Esophagus mucosa (tissue), 1 donor: ENCODE data around the gene PIAS4. TPM values are rescaled to one million over a fixed set of nuclear protein-coding genes. Genes with fewer than 3 reads are reported as not detected.

ENCODE experiments used
- ATAC-seq: fragments of 200-7000 bp; cut with Tn5 transposase; one replicate; pipeline ENCODE4 v1.9.1; 2020
- total RNA-seq: library from RNA; stranded (reverse); gene quantifications from one replicate; pipeline ENCODE4 v1.2.4, GENCODE V29; 2023
- donor health status: DM: yes; HTN: yes; CAD: no.

PIAS4 gene
- total RNA-seq, 1 donor from 2014 or later = 19.3 TPM

DNA sequence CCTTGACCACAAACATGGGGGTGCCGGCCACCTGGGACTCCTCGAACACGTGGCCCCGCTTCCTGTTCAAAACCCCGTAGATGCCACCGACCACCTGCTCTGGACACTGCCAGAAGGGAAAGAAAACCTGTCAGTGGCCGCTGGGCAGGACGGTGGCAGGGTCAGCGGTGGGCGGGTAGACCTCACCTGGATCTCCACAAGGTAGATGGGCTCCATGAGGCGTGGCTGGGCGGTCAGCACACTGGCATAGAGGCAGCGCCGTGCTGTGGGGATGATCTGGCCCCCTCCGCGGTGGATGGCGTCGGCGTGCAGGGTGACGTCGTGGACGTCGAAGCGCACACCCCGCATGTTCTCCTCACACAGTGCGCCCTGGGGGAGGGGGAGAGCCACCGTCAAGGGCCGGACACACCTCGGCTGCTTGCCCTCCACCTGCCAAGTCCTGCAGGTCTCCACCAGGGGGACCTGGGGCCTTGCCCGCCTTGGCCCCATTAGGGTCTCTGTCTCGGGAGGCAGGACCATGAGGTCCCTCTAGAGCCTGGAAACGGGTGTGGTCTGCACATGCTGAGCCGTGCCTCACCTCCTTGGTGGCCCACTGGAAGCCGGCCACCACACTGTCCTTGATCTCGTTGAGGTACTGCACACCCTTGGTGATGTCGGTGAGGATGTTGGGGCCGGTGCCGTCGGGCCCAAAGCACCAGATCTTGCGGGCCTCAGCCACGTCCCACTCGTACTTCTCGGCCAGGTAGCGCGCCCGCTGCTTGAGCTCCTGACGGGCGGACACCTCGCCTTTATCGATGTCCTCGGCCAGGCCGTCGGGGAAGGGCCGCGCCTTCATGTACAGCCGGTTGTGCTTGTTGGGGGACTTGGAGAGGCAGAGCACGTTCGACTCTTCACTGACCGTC is 30.0 kb upstream of the PIAS4 start:
- peak; percentile 0 for ATAC-seq

DNA sequence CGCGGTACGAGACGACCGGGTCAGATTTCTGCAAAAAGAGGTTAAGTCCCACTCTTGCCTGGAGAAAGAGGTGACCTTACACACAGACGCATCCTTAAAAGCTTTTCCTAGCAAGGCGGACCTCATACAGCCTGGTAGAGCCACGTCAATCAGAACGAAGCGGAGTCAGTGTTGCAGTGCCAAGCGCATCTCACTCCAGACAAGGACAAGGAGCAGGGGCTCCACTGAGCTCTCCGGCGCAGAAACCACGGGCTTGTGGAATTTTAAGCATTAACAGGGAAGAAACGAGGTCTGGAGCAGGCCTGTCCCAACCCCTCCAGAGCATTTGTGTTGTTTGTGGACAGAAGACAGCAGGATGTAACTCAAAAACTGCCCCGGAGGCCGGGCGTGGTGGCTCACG is 29.4 kb upstream of the PIAS4 start:
- no peak for ATAC-seq

DNA sequence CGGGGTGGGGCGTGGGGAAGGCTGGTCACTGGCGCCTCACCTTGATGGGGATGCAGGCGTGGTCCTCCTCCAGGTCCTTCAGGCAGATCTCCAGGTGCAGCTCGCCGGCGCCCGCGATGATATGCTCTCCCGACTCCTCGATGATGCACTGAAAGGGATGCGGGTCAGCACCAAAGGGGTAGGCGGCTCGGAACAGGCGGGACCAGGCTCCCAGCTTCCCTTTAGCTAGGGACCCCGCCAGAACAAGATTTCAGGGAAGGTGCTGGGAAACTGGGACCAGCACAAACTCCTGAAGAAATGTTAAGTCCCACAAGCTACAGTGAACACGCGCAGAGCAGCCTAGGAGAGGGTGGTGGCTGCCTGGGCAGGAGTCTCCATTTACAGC is 28.3 kb upstream of the PIAS4 start:
- ATAC-seq = no peak

DNA sequence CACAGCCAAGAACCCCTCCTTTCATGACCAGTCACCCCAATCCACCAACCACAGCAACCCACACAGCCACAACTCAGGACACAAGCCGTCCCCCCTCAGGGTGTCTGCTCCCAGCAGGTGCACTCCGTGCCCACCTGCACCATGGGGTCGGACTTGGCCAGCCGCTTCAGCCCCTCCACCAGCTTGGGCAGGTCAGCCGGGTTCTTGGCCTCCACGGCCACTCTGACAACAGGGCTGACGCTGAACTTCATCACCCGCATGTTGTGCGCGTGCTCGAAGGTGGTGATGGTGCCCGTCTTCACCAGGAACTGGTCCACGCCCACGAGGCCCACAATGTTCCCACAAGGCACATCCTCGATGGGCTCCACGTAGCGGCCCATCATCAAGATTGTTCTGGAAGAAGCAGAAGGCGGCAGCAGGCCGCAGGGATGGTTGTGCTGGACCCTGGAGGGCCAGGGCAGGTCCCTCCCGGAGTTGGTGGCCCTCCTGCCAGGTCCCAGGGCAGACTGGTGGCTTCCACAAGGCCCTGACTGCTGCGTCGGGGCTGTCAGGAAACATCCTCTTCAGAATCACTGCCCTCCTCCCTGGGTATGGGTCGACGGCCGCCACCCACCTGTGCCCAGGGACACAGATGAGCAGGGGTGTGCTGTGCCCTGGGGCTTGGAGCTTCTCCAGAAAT is 27.7 kb upstream of the PIAS4 start:
- ATAC-seq = no peak

DNA sequence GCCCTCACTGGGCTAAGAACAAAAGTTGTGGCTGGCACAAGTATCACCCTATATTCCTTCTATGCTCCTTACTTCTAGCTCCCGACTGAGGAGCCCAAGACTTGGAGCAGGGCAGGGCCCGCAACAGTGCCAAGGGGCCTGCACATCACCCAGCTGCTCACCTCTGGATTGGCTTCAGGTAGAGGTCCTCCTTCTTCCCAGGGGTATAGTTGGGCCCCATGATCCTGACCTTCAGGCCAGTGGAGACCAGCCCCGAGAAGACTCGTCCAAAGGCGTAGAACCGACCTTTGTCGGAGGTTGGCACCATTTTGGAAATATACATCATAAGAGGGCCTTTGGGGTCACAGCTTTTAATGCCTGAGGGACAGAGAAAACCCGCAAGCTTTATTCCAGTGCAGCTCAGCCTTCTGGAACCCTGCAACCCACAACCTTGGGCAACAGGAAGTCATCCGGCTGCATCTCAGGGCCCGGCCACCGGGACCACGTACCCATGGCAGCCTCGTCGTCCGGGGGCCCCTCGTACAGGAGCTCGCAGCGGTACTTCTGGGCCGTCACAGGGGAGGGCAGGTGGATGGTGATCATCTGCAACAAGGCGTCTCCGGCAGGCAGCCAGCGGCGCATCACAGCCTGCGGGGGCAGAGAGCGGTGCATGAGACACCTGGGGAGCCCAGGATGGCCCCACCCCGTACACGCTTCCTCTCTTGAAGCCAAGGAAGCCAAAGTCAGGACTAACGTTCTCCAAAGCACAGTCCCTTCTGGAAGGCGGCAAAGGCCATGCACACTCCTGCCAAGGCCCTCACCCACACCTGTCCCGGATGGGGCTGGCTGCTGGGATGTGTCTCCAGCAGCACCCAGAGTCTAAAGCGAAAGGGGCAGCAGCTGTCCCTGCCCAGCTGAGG is 26.9 kb upstream of the PIAS4 start:
- ATAC-seq = no peak

DNA sequence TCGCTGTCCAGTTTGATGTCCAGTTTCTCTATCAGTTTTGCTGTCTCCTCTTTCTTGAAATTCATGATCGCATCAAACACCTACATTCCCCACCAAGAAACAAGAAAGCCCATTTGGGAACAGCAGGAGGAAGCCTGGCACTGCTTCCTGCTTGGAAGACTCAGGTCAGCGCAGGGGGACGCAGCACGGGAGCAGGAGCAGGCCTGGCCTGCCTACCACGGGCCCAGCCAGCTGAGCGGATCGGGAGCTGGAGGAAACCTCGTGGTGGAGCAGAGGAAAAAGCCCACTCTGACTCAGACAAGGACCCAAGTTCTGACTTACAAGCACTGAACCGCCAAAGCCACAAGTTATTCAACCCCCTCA is 26.2 kb upstream of the PIAS4 start:
- no peak for ATAC-seq

DNA sequence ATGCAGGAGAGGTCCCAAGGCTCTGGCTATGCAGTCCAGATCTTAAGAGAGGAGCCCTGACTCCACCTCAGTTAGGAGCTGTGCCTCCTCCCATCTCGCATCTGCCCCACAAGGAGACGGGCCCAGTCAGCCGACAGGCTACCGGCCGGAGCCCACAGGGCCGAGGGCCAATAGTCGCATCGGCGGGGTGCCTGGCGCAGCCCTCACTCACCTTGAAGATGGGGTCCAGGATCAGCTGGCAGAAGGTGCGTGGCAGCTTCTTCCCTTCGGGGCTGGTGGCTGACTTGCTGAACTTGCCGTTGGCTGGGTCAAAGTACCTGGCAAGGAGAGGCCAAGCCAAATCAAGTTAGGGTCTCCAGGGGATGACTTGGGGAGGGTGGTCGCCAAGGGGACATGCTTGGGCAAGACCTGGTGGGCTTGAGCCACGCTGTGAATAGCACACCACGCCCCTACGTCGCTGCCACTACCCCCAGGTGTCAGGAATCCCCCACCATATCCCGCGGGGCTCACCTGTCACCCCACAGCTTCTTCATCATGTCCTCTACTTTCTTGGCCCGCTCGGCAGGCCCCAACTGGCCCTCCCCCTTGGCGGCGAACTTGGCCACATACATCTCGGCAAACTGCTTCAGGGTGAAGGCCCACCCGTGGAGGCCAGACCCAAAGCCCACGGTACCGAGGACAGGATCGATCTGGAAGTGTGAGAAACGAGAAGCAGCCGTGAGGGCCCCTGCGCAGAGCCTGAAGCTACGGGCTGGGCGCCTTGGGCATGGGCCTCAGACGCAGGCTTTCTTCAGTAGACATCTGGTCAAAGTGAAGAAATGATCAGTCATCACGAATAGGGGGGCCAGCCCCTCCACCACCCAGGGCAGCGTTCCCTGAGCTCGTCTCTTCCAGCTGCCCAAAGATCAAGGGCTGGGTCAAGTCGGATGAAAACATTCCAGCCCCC is 25.5 kb upstream of the PIAS4 start:
- no peak for ATAC-seq

DNA sequence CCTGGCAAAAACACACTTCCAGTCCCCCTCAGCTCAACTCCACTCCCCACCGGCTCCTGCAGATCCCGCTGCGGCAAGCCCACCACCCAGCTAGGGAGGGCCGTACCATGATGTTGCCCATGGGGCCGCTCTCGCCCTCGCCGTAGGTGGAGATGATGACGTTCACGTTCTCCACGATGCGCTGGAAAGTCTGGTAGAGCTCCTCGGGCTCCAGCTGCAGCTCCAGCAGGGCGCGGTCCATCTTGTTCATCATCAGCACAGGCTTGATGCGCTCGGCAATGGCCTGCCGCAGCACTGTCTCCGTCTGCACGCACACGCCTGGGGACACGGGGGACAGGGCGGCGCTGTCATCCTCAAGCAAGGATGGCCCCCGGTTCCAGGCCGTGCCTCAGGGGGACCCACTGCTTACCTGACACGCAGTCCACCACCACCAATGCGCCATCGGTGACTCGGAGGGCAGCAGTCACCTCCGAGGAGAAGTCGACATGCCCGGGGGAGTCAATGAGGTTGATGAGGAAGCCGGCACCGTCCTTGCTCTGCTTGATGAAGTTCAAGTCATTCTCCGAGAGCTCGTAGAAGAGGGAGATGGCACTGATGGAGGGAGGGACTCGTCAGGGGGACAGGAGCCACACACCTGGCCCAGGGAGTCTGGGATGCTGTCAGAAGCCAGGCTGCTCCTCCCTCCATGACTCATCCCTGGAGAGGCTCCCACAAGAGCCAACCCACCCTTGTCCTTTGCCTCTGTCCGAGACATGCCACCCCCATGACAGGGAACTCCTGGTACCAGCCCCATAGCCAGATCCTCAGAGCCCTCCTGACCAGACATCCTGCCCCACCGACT is 24.6 kb upstream of the PIAS4 start:
- peak; percentile 49 for ATAC-seq

DNA sequence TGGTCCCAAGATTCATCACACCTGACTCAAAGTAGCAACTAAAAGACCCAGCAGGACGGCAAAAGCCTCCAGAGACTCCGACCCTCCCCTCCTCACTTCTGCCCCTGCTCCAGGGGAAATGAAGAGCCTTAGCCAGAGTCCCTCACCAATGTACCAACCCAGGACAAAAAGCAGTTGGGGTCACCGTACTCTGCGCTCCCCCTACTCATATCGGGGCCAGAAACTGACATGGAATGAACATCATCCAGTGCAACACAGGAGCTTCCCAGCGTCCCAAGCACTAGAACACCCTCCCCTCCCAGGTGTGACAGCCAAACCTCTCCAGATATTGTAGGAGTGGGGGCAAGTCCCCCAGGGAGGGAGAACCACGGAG is 24.0 kb upstream of the PIAS4 start:
- no peak for ATAC-seq

DNA sequence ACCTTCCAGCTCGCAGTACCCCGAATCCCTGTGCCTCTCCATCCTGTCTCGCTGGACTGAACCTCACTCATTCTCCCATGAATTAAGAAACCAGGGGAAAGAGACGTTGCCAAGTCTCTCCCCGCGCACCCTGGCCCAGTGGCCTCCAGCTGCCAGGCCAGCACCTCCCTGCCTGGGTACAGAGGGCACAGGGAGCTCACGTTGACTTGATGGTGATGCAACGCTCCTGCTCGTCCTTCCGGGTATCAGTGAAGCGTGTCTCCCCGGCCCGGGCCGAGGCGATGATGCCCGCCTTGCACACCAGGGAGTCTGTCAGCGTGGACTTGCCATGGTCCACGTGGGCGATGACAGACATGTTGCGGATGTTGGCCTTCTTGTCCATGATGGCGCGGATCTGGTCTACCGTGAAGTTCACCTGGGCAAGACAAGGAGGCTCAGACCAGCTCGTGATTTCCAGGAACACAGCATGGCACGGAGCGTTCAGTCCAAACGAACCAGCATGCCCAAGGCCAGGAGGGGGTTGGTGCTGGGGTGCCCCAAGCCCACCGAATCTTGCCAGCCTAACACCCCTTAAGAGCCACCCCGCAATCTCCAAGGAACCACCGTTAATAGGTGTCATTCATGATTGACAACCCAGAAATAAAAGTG is 23.5 kb upstream of the PIAS4 start:
- peak; percentile 64 for ATAC-seq

DNA sequence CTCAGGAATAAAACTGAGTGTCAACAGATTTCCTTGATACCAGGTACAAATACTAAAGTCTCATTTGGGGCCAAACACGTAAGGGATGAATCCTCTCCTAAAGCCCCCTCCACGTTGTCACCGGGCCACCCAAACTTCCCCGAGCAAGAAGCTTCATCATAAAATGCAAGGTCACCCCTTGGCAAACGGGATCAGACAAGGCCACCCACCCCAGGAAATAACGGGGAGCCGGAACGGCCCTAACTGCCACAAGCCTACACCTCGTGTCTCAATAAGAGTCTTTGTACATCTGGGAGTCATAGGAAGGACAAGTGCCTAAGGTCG is 23.0 kb upstream of the PIAS4 start:
- ATAC-seq = no peak

DNA sequence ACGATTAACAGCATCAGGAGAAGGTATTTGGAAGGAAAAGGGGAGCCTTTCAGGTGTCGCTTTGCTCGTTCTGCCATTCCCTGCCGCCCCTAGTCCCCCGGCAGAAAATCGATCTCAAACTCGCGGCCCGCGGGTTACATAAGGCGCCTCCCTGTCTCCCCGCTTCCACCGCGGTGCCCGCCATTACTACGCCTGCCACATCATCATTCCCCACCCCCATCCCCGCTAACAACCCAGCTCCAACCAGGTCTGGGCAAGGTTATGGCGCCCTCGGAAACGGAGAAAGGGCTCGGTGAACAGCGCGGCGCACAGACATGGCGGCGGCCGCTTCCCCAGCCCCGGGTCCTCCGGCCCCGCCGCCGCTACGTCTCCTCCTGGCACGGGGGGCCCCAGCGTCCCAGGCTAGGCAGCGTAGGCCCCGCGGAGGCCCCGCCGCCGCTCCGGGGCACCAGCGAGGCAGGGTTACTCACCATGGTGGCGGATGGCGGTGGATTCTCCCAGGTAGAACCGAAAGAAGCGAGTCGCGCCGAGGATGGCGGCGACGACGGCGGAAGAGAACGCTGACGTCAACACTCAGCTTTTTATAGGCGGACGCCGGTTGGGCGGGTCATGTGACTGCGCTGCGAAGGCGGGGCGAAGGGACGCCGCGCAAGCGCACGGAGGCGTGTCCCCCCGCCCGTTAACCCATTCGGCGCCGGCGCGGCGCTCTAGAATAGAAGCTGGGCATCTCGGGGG is 22.5 kb upstream of the PIAS4 start, which contains the start of gene EEF2:
EEF2 (minus strand) TSS at position 556 of the 735 bp plus-strand sequence; CDS start at position 473, 83 bp downstream.
- ATAC-seq = peak; percentile 57

DNA sequence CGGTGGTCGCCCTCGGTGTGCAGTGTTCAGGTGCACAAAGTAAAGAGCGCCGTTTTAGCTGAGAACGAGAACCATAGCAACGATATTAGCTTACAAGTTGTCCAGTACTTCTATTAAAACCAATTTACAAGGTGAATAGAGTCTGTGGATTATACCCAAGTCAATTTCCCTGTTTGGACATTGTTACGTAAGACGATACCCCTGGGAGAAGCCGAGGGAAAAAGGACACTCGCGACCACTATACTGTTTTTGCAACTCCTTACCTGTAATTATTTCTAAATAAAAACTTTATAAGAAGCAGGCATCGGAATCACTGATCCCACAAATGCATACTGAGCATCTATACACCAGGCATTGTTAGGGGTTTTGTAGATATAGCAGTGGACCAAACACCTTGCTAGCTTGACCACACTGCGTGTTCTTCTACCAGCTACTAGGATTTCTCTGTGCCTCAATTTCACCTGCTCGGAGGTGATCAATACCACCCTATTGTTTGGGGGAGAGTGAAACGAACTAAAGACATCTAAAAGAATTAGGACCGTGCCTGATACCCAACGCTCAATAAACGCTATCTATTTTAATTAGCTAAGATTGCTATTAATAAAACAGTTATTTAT is 21.8 kb upstream of the PIAS4 start:
- ATAC-seq = no peak

DNA sequence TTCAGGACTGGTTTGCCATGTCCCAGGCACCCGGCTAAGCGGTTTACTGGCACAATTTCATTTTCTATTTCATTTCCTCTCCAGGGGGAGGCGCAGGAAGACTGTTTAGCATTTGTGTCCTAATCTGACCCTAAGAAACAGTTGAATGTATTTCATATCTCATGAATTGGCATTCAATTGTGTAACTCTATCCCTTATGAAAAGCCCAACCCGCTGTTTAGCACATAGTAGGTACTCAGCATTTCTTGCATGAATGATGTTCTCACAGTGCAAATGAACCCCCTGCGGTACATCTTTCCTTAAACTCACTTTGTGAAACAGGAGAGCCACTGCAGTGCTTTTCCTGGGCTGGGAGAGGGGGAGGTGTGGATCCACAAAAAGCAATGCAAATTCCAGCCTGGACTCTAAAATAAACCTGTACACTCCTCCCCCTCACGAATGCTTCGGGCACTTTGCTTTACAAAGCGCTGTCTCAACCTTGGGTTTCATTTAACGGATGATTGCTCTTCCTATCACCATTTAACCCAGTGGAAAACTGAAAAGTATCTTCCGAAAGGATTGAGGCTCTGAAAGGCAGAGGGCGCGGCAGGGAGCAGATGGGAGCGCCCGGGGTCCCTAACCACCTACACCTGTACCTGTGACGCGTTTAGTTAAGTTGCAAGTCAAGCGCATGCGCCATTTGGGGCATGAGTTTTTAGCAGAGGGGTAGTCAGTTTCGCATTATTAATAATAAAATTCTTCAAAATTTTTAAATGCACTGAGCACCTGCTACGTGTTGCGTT is 21.1 kb upstream of the PIAS4 start:
- ATAC-seq = peak; percentile 4

DNA sequence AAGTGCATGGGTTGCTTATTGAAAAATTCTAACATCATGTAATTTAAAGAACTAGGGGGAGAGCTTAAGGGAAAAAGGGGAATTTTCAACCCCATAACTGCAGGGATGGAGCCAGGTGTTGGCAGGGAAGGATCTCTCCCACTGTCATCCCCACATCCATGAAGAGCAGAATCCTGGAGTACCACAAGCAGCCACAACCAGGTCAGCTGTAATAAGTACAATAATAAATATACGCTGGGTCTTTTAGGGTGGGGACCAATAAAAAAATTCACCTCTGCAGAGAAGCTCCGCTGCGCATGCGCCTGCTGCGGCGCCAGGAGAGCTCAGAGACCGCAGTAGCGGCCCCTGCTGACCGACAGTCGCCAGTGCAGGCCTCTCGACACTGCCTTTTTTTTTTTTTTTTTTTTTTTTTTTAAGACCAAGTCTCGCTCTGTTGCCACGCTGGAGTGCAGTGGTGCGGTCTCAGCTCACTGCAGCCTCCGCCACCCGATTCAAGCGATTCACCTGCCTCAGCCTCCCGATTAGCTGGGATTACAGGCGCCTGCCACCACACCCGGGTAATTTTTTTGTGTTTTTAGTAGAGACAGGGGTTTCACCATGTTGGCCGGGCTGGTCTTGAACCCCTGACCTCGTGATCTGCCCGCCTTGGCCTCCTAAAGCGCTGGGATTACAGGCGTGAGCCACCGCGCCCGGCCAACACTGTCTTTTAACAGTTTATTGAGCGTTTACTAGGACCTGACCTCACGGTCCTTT is 19.7 kb upstream of the PIAS4 start:
- peak; percentile 26 for ATAC-seq

DNA sequence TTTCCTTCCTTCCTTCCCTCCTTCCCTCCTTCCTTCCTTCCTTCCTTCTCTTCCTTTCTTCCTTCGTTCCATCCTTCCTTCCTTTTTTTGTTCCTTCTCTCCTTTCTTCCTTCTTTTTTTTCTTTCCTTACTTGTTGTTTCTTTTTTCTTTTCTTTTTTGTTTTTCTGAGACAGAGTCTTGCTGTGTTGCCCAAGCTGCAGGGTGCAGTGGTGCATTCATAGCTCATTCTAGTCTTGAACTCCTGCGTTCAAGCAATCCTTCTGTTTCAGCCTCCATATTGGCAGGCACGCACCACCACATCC is 16.8 kb upstream of the PIAS4 start:
- ATAC-seq = no peak

DNA sequence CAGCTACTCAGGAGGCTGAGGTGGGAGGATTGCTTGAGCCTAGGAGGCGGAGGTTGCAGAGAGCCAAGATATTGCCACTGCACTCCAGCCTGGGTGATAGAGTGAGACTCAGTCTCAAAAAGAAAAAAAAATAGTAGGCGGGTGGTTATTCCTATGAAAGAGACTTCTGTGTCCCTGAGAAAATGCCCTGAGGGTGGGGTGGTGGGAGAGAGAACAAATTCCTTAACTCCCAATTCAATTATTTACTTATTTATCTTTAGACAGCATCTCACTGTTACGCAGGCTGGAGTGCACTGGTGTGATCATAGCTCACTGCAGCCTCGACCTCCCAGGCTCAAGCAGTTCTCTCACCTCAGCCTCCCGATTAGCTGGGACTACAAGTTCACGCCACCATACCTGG is 11.9 kb upstream of the PIAS4 start:
- no peak for ATAC-seq
